Kidney epithelial cell (primary cell): Measurements from ENCODE around the gene HLX. TPM values are rescaled to one million over a fixed set of nuclear protein-coding genes. Genes with fewer than 3 reads are reported as not detected.

ENCODE experiments used
- DNase-seq: peaks from one replicate; pipeline ENCODE4 v3.0.0-alpha.2; 2010; ENCODE audit warnings: low read depth
- H3K27me3 ChIP-seq: 2 replicates; pipeline ENCODE4 v1.6.0; 2011; ENCODE audit warnings: low read length; ENCODE audit not compliant: control insufficient read depth, insufficient read depth
- H3K36me3 ChIP-seq: 2 replicates; pipeline ENCODE4 v1.5.1; 2011; ENCODE audit warnings: low read length; ENCODE audit not compliant: control insufficient read depth, insufficient read depth
- H3K4me3 ChIP-seq: 2 replicates; pipeline ENCODE4 v1.5.1; 2011; ENCODE audit warnings: low read depth, mild to moderate bottlenecking, control low read depth, low read length
- total RNA-seq: library from RNA; depleted of rRNA; stranded (reverse); fragments of >200 nt; gene quantifications from 2 replicates; pipeline ENCODE4 v1.2.3, GENCODE V29; 2015
- TF ChIP-seq, protein P1 (sequence below): IDR thresholded peaks from 2 replicates; pipeline ENCODE4 v1.5.1; 2011; ENCODE audit warnings: mild to moderate bottlenecking, moderate library complexity, low read length, control low read depth, inconsistent platforms; ENCODE audit not compliant: insufficient read depth, poor library complexity, severe bottlenecking

Gene HLX
- total RNA-seq, 1 donor from 2014 or later = 3.2 TPM

DNA sequence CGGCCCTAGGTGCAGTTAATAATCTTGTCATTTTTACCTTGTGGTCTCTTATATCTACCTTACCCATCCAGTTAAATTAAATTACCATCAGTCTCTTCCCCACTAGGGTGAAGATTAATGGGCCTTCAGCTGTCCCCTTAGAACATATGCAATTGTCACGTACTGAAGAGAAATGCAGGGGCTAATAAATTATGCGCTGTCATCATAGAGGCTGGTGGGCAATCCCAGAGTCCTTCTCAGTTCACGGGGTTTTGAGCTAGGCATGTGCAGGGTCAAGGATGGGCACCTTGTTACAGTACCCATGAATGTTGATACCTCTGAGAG, 35.8 kb downstream of the HLX start:
- H3K27me3 ChIP-seq = no peaks in the 10 kb centered on the region

DNA sequence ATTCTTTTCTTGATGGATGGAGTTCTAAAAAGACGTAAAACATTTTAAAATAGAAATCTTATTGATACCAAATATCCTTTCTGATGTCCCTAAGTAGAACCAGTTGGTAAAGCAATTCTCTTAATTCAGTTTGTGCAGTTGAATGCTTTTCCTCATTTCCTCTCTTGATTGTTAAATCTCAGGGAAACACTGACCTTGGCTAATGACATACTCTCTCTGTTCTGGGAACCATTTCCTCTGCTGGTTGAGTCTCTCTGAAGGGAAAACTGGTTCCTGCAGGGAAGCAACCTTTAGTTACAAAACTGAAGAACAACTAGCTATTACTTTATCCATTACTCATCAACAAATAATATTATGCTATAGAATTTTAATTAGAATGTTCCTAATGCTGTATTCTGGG, 36.7 kb downstream of the HLX start:
- no peaks in the 10 kb centered on the region for H3K36me3 ChIP-seq
- DNase-seq = no peak
- H3K4me3 ChIP-seq = no peak overlapping the region
- TF ChIP-seq, protein P1, sequence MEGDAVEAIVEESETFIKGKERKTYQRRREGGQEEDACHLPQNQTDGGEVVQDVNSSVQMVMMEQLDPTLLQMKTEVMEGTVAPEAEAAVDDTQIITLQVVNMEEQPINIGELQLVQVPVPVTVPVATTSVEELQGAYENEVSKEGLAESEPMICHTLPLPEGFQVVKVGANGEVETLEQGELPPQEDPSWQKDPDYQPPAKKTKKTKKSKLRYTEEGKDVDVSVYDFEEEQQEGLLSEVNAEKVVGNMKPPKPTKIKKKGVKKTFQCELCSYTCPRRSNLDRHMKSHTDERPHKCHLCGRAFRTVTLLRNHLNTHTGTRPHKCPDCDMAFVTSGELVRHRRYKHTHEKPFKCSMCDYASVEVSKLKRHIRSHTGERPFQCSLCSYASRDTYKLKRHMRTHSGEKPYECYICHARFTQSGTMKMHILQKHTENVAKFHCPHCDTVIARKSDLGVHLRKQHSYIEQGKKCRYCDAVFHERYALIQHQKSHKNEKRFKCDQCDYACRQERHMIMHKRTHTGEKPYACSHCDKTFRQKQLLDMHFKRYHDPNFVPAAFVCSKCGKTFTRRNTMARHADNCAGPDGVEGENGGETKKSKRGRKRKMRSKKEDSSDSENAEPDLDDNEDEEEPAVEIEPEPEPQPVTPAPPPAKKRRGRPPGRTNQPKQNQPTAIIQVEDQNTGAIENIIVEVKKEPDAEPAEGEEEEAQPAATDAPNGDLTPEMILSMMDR = no peak
- no peaks in the 10 kb centered on the region for H3K27me3 ChIP-seq

More for the DNA sequence above, 35.8 kb downstream of the HLX start:
- no peaks in the 10 kb centered on the region for H3K36me3 ChIP-seq
- TF ChIP-seq, protein P1 = no peak
- no peak for DNase-seq
- H3K4me3 ChIP-seq = no peak overlapping the region

DNA sequence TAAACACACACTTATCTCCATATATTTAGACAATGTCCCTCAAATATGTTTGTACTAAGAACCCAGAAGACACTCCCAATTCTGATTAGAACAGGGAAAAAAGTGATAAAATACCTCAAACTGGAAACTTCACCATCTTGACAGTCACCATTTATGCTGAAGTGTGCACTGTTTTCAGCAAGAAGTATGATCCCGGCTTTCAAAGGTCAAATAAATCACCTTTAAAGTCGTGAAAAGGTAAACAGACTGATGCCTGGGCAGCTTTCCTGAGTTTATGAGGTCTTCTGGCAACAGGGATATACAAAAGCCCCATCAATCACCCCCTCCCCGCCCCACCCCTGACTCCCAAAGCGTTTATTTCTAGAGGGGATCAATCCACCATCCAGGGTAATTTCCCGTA, 37.9 kb downstream of the HLX start:
- Histone ChIP-seq H3K27me3 (no peaks in the 10 kb centered on the region), H3K4me3 (no peak overlapping the region), H3K36me3 (no peaks in the 10 kb centered on the region)
- TF ChIP-seq, protein P1 = no peak
- DNase-seq = no peak

DNA sequence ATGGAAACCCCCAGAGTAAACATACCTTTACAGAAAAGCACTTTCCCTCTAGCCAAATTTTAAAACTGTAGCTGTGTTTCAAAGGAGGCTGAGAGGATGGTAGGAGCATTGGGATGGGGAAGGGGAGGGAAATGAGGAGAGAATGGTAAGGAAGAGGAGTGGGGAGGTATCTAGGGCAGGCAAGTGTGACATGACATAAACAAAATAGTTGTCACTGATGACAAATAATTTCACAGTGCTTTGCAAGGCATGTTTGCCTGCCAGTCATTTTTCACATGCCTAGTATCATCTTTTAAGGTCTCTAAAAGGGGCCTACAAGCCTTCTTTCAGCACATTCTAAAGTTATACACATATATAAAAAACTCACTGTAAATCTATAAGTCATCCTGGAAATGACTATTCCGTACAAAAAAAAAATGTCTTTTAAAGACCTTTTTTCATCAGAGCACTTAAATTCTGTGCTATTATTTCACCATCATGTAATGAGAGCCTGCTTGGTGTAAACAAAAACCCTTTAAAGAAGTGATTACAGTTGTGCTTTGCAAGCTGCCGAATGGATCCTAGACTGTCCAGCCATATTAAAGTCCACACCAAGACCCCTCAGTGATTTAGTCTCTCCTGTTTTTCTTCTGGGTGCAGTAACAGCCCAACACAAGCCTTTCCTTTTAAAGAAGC, 38.4 kb downstream of the HLX start:
- Histone ChIP-seq H3K27me3 (no peaks in the 10 kb centered on the region), H3K4me3 (no peak overlapping the region), H3K36me3 (no peaks in the 10 kb centered on the region)
- TF ChIP-seq, protein P1 = no peak
- no peak for DNase-seq

DNA sequence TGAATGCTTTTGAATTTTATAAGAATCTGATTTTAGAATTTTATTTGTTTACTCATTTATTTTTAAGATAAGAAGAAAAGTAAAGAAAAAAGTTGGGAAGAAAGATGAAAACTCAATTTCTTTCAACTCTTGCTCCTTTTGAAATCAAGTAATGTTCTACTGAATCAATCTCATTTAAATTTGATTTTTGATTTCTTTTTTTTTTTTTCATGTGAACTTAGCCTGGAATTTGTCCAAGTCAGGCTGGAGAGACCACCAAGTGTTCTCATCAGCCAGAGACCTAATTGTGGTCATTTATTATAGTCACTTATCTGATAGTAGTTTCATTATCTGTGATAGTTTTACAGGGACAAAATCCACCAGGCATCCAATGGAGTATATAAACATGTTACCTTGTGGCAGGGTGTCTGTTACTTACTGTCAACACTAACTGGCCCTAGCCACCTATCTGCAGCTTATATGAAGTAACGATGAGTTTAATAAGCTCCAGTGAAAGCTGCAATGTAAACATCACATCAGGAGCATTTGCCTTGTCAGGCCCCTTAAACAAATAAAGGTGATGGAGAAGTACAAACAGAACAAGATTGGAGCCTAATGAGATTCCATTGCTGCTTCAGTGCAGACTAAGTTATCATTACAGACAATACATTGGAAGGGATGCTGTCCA, 39.2 kb downstream of the HLX start:
- H3K4me3 ChIP-seq = no peak overlapping the region
- DNase-seq = no peak
- TF ChIP-seq, protein P1 = no peak
- no peaks in the 10 kb centered on the region for H3K36me3 ChIP-seq
- H3K27me3 ChIP-seq = no peaks in the 10 kb centered on the region

DNA sequence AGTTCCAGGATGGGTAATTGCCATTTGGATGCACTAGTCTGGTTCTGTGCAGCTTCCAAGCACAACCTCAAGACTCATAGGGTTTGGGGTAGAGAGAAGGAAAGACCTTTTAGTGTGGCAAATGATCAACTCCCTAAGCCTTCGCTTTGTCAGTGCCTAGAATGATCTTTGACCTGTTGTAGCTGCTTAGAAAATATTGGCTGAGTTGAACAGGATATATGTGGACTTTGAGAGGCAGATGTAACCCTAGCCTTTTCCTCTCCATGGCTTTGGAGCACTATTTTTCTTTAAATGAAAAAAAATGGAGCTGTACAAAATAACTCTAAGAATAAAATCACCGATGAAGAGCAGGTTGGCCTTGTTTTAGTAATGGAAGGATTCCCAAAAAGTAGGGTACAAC, 41.7 kb downstream of the HLX start:
- no peak for DNase-seq
- TF ChIP-seq, protein P1 = no peak
- no peaks in the 10 kb centered on the region for H3K36me3 ChIP-seq
- H3K27me3 ChIP-seq = no peaks in the 10 kb centered on the region
- no peak overlapping the region for H3K4me3 ChIP-seq
